Measurements from ENCODE around the gene FNDC7.
A peak's percentile ranks its signal among the peaks of the same experiment; 100 is the strongest.

Gene FNDC7

DNA sequence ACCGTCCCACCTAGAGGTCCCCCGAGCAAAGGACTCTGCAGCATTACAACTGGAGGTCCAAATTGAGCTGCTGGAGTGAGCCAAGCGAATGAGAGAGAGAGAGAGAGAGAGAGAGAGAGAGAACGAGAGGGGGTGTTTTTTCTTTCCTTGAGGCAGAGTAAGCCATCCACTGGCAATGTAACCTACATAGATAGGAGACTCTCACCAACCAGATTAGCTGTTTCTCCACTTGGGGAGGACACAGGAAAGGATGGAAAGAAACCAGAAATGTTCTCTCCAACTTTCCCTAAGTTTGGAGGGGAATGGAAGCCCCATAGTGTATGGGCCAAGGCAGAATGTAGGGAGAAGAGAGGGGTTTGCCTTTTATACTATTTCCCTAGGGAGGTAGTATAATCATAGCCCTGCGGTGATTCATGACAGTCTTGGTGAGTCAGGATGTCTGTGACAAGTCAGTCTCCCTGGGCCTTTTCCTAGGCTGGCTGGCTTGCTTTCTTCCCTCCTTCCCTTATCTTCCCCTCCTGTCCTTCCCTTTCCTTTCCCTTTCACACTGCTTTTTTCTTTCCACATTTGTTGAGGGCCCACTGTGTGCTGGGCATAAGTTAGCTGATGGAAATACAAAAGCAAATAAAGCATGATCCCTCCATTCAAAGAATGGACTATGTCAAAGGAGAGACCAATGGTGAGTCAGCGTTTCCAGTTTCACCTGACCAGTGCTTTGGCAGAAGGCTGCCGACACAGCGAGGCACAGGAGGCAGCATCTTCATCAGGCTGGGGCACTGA lies 7.1 kb downstream of the FNDC7 start (continued):
- 0 out of 2 replicates have a peak, but pooled peaks have one; percentile 11 for TF ChIP-seq ZNF843 (tag by site-specific recombination; IDR thresholded peaks at IDR 0.05)
- TF ChIP-seq KLF16 (tag by site-specific recombination; IDR thresholded peaks at IDR 0.05): no peak
- TF ChIP-seq ZNF366 (tag by site-specific recombination; conservative IDR thresholded peaks at IDR 0.05): peak; percentile 86
- TF ChIP-seq ZNF792 (tag by site-specific recombination; IDR thresholded peaks at IDR 0.05): no peak
- no peak for TF ChIP-seq ZNF211 (tag by site-specific recombination; IDR thresholded peaks at IDR 0.05; ENCODE audit: low read depth)
- TF ChIP-seq, protein P1, sequence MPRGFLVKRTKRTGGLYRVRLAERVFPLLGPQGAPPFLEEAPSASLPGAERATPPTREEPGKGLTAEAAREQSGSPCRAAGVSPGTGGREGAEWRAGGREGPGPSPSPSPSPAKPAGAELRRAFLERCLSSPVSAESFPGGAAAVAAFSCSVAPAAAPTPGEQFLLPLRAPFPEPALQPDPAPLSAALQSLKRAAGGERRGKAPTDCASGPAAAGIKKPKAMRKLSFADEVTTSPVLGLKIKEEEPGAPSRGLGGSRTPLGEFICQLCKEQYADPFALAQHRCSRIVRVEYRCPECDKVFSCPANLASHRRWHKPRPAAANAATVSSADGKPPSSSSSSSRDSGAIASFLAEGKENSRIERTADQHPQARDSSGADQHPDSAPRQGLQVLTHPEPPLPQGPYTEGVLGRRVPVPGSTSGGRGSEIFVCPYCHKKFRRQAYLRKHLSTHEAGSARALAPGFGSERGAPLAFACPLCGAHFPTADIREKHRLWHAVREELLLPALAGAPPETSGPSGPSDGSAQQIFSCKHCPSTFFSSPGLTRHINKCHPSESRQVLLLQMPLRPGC (tag by site-specific recombination; IDR thresholded peaks at IDR 0.05): 0 out of 2 replicates have a peak, but pooled peaks have one; percentile 31
- peak; percentile 49; the same call in 1 of the 2 replicates for TF ChIP-seq ZBTB48 (tag by site-specific recombination; IDR thresholded peaks at IDR 0.05)
- 0 out of 2 replicates have a peak, but pooled peaks have one; percentile 16 for TF ChIP-seq KLF8 (tag by site-specific recombination; IDR thresholded peaks at IDR 0.05)
- TF ChIP-seq, protein P2, sequence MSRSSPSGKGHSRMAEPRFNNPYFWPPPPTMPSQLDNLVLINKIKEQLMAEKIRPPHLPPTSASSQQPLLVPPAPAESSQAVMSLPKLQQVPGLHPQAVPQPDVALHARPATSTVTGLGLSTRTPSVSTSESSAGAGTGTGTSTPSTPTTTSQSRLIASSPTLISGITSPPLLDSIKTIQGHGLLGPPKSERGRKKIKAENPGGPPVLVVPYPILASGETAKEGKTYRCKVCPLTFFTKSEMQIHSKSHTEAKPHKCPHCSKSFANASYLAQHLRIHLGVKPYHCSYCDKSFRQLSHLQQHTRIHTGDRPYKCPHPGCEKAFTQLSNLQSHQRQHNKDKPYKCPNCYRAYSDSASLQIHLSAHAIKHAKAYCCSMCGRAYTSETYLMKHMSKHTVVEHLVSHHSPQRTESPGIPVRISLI (tag by site-specific recombination; IDR thresholded peaks at IDR 0.05): no peak
- TF ChIP-seq, protein P3, sequence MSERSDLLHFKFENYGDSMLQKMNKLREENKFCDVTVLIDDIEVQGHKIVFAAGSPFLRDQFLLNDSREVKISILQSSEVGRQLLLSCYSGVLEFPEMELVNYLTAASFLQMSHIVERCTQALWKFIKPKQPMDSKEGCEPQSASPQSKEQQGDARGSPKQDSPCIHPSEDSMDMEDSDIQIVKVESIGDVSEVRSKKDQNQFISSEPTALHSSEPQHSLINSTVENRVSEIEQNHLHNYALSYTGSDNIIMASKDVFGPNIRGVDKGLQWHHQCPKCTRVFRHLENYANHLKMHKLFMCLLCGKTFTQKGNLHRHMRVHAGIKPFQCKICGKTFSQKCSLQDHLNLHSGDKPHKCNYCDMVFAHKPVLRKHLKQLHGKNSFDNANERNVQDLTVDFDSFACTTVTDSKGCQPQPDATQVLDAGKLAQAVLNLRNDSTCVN (tag by site-specific recombination; optimal IDR thresholded peaks at IDR 0.05): no peak
- TF ChIP-seq, protein P4, sequence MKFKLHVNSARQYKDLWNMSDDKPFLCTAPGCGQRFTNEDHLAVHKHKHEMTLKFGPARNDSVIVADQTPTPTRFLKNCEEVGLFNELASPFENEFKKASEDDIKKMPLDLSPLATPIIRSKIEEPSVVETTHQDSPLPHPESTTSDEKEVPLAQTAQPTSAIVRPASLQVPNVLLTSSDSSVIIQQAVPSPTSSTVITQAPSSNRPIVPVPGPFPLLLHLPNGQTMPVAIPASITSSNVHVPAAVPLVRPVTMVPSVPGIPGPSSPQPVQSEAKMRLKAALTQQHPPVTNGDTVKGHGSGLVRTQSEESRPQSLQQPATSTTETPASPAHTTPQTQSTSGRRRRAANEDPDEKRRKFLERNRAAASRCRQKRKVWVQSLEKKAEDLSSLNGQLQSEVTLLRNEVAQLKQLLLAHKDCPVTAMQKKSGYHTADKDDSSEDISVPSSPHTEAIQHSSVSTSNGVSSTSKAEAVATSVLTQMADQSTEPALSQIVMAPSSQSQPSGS (tag by site-specific recombination; IDR thresholded peaks at IDR 0.05; ENCODE audit: low read depth): no peak
- no peak for TF ChIP-seq RBAK (tag by site-specific recombination; IDR thresholded peaks at IDR 0.05)
- TF ChIP-seq, protein P5, sequence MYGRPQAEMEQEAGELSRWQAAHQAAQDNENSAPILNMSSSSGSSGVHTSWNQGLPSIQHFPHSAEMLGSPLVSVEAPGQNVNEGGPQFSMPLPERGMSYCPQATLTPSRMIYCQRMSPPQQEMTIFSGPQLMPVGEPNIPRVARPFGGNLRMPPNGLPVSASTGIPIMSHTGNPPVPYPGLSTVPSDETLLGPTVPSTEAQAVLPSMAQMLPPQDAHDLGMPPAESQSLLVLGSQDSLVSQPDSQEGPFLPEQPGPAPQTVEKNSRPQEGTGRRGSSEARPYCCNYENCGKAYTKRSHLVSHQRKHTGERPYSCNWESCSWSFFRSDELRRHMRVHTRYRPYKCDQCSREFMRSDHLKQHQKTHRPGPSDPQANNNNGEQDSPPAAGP (tag by site-specific recombination; IDR thresholded peaks at IDR 0.05): peak; percentile 34; the same call in 1 of the 2 replicates
- peak; percentile 84 for TF ChIP-seq ZFP37 (tag by site-specific recombination; IDR thresholded peaks at IDR 0.05)
- no peak for TF ChIP-seq ZBTB7A (tag by site-specific recombination; IDR thresholded peaks at IDR 0.05; ENCODE audit: low read depth)
- no peak for TF ChIP-seq ZFP3 (tag by site-specific recombination; IDR thresholded peaks at IDR 0.05; ENCODE audit: low read depth)
- no peak for TF ChIP-seq ZNF175 (tag by site-specific recombination; IDR thresholded peaks at IDR 0.05)
- TF ChIP-seq ZNF596 (tag by site-specific recombination; IDR thresholded peaks at IDR 0.05): peak; percentile 72
- peak; percentile 33 for TF ChIP-seq ZNF335 (tag by site-specific recombination; conservative IDR thresholded peaks at IDR 0.05)
- TF ChIP-seq REPIN1 (tag by site-specific recombination; IDR thresholded peaks at IDR 0.05; ENCODE audit: low read depth): no peak

DNA sequence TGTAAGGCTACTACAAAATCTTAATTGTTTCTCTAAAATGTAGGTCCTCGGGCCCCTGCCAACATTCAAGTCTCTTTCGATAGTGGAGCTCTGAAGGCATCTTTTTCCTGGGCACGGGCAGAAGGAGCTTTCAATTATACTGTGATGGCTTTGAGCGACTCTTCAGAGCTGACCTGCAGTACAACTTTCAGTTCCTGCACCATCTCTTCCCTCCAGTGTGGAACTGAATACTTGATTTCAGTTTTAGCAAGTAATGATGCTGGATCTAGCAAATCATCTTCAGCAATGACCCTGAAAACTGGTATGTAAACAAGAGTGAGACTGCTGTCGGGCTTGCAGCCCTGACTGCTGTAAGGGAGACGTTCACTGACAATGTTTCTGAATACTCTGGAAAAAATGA lies 9.6 kb downstream of the FNDC7 start:
- Histone ChIP-seq H3K4me3 (ENCODE audit: low read depth, low read length) (no peak overlapping the region), H3K36me3 (ENCODE audit: control insufficient read depth in 2 of 2, insufficient read depth in 1 of 2, low read length in 2 of 2) (no peaks in the 10 kb centered on the region), H3K4me1 (ENCODE audit: control insufficient read depth, insufficient read depth, low read length) (no peaks in the 10 kb centered on the region), H3K9me3 (ENCODE audit: control insufficient read depth, insufficient read depth, low read depth, low read length) (no peaks in the 10 kb centered on the region), H3K27ac (ENCODE audit: extremely low read depth, low read depth, low read length) (no peak overlapping the region)
- POLR2A ChIA-PET: no interaction called here
- CTCF ChIA-PET: interaction anchor here (0.5 to 1.2 kb wide), 2 partner anchors 8 to 23 kb away, joined by 3 read pairs; no protein-coding TSS in a partner anchor
- no peak for TF ChIP-seq ZNF350 (tag by site-specific recombination; IDR thresholded peaks at IDR 0.05)
- TF ChIP-seq, protein P6, sequence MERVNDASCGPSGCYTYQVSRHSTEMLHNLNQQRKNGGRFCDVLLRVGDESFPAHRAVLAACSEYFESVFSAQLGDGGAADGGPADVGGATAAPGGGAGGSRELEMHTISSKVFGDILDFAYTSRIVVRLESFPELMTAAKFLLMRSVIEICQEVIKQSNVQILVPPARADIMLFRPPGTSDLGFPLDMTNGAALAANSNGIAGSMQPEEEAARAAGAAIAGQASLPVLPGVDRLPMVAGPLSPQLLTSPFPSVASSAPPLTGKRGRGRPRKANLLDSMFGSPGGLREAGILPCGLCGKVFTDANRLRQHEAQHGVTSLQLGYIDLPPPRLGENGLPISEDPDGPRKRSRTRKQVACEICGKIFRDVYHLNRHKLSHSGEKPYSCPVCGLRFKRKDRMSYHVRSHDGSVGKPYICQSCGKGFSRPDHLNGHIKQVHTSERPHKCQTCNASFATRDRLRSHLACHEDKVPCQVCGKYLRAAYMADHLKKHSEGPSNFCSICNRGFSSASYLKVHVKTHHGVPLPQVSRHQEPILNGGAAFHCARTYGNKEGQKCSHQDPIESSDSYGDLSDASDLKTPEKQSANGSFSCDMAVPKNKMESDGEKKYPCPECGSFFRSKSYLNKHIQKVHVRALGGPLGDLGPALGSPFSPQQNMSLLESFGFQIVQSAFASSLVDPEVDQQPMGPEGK (tag by site-specific recombination; IDR thresholded peaks at IDR 0.05): no peak
- TF ChIP-seq ZNF23 (tag by site-specific recombination; IDR thresholded peaks at IDR 0.05; ENCODE audit: borderline replicate concordance): no peak
- TF ChIP-seq ZXDB (tag by site-specific recombination; IDR thresholded peaks at IDR 0.05): no peak

Data from HEK293 (cell line).